DMS 273 (cell line): ENCODE data around the gene PLS1.

Experiments
- DNase-seq: peaks from one replicate; lab custom pipeline; 2025; ENCODE audit not compliant: unreplicated experiment; lab: John Stamatoyannopoulos, UW

Gene PLS1

DNA sequence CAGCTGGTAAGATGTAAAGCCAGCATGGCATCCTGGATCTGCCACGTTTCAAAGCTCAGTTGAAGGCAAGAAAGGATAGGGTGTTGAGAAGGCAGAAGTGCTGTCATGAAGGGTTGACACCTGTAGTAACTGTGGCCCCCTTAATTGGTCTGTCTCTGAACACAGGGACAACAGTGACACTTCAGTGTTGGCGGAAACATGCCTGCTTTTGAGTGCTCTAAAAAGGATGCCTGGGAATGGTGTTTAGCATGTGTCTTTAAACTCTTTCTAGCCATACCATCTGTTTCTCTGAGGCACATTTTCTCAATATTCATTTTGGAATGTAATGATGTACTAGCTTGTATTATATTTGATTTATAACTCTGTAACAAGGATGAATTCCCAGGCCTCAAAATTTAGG lies 42.1 kb downstream of the PLS1 start:
- peak; percentile 29 for DNase-seq

- DNase-seq, result no peak
Measured at GRCh38 chr3:142641504-142641903, 45.3 kb downstream of the PLS1 start.

GRCh38 chr3:142642956-142643355 lies 46.8 kb downstream of the PLS1 start:
- DNase-seq, result no peak

DNA sequence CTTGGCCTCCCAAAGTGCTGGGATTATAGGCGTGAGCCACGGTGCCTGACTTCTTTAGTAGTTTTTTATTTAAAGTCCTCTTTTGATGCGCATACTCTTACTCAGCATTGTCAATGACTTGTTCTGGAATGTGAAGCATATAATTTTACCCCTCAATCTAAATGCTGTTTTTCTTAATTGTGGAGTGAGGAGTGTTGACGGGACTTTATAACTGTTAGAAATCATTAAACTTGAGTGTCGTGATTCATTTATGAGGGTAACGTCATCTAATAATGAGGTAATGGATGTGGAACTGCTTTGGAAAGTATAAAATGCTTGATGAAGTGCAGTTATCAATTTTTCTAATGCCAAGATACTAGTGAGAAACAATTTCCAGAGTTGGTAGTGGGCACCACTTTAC lies 48.3 kb downstream of the PLS1 start:
- DNase-seq, result no peak

DNA sequence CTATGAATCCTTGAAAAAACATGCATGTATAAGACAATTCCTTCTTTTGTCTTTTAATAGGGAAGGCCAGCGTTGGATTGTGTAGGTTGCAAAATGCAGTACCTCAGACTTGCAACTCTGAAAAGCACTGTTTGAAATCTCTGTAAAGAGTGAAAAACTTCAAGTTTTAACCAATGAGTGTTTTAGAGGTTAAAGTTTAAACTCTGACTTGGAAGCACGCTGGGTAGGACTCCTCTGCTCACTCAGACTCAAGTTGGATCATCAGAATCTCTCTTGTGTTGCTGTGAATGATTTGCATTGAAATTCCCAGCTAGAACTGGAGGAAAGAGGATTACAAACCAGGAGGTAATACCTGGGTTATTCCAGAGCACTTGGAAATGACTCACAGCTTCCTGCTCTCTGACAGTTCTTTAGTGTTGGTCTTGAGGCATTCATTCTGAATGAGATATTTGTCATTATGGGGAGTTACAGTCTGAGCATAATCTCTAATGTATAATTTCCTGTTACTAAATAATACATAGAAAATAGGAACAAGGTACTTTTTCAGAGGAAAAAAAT lies 49.1 kb downstream of the PLS1 start:
- no peak for DNase-seq

DNA sequence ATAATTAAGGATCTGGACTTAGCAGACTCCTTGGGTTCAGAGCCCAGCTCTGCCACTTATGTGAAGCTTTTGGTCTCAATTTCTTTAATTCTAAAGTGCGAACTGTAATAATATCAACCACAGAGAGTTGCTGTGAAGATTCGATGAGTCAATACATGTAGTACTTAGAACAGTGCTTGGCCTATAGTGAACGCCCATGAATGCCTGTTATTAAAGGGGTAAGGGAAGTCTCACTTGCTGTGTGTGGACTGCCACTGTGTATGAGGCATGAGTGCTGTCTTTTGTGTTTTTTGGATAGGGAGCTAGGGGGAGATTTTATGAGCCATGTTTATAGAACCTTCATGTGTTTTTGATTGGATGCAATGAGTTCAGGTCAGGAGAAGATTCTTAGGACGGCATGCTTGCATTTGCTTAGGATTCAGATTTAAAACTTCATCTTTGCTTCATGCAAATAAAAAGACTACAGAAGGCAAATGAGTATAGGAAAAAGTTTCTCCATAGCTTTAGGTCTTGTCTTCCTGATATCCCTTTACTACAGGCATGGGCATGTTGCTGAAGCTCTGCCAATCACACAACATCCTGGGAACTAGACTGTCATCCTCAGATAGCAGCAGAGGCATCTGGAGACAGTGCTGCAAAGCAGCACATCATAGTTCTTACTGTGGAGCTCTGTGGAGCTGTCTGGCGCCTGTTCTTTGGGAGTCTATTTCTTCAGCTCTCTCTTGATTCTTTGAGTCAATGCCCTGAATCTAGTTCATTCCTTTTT lies 50.0 kb downstream of the PLS1 start:
- peak; percentile 27 for DNase-seq

DNA sequence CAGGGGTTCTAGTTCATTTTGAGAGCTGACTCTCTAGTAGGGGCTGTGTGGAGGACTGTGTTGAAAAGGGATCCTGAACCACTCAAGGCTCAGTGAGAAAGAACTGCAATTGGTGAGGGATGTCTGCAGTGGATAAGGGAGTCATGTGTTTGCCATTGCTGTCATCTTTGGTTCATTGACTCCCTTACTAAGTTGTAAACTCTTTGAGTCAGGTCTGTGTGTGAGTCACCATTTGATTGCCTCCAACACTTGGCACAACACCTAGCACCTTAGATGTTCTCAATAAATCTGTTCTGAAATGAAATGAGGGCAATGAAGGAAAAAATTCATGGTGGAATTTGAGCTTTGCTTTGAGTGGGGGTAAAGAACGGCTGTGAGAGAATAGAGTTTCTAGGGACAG lies 51.7 kb downstream of the PLS1 start:
- DNase-seq, result no peak

DNA sequence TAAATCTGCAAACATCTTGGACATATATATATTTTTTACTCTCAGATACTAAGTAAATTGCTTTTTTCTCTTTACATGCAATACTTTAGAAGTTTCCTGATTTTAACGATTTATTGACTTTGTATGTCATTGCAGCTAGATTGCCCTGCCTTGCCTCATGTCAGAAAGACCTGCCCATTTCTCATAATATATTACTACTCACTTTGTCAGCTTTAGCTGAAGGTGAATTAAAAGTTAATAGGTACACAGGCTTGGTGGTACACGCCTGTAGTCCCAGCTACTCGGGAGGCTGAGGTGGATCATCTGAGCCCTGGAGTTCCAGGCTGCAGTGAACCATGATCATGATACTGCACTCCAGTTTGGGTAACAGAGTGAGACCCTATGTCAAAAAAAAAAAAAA lies 52.8 kb downstream of the PLS1 start:
- DNase-seq, result no peak

- no peak for DNase-seq
Measured at GRCh38 chr3:142650001-142650693, 54.0 kb downstream of the PLS1 start.

DNA sequence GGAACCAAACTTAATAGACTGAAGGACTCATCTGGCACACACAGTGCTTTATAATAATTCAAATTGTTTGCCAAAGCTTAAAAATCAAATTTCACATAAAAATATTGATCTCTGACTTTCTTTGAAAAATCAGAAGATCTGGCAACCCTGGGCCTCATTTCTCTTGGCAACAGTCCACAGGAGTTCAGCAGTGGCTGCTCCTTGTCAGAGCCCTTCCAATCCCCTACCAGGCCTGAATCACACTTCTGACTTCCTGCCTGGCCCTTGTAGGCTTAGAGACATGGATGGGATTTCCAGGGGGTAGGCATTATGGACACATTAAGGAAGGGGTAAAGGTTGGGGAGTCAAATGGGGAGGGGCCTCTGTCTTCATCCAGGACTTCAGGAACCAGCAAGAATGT lies 55.5 kb downstream of the PLS1 start:
- no peak for DNase-seq

- no peak for DNase-seq
Measured at GRCh38 chr3:142652826-142653292, 56.7 kb downstream of the PLS1 start.

- DNase-seq, result no peak
Measured at GRCh38 chr3:142656575-142656974, 60.4 kb downstream of the PLS1 start.

GRCh38 chr3:142657033-142657432 lies 60.8 kb downstream of the PLS1 start:
- DNase-seq, result peak; percentile 19

DNA sequence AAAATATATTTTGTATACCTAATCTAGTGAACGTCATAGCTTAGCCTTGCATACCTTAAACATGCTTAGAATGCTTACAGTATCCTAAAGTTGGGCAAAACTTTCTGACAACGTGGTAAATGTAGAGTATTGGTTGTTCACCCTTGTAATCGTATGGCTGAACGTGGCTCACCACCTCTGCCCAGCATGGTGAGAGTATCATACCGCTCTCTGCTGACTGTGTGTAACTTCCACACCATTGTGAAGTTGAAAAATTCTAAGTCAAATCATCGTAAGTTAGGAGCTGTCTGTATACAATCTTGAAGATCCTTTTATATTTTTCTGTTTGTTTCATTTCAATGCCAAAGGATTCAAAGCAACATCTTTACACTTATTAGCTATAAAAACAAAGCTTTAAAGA lies 64.2 kb downstream of the PLS1 start:
- no peak for DNase-seq

DNA sequence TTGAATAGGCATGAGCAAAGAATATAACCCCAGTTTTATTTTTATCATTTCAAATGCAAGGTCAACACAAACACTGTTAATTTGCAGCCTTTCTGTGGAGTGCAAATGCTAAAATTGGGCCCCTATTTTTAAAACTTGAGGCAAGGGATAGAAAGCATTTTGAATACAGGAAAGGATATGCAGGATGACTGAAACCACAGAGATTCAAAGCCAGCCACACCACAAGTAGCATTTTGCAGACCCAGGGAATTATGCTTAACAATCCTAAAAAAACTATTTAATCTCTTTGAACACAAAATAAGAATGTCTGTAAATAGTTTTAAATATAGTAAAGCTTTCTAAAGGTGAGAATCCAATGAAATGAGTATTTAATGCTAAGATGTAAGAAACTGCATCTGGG lies 64.7 kb downstream of the PLS1 start:
- DNase-seq, result no peak

GRCh38 chr3:142663865-142664264 lies 67.7 kb downstream of the PLS1 start:
- DNase-seq, result no peak

- DNase-seq, result no peak
Measured at GRCh38 chr3:142664311-142664710, 68.1 kb downstream of the PLS1 start.

GRCh38 chr3:142664819-142665218 lies 68.6 kb downstream of the PLS1 start:
- no peak for DNase-seq

GRCh38 chr3:142670120-142670519 lies 73.9 kb downstream of the PLS1 start:
- no peak for DNase-seq

GRCh38 chr3:142676151-142676550 lies 80.0 kb downstream of the PLS1 start:
- DNase-seq, result no peak

DNA sequence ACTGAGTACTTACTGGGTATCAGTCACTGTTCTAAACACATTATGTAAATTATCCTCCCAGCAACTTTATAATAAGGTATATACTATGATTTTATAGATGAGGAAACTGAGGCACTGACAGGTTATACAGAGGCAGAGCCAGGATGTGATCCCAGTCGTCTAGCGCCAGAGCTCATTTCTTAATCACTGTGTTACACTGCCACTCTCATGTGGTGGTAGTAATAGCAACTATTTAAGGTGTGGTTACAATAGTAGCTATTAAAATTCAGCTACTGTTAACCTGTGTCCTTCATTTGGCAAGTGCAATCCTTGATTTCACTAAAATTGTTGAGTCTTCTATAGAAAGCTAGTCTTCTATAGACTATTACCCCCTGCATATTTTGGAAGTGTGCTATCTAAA lies 84.5 kb downstream of the PLS1 start:
- peak; percentile 16 for DNase-seq

DNA sequence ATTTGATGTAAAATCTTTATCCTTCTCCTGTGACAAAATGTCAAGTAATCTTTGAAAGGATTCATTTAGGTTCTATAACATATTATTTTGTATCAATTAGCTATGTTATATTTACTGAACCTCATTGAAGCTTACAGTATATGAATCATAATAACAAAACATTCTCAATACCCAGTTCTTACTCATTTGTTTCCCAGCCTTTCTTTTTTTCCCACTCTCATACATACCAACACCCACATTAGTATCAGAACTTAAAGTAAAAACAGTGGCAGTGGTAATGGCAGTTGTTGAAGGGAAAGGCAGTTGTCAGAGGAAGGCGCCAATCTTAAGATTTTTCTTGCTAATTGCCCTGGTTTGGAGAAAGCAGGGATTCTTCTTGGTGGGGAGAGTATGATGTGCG lies 94.4 kb downstream of the PLS1 start:
- DNase-seq, result no peak
